HG02610 (cell line): ENCODE results near the gene PCSK1.
"Not testable (repeated sequence)": the region's sequence is repeated elsewhere in the genome, so short reads cannot be mapped to it uniquely, and the experiment has no call there.

Experiments used
- ATAC-seq: cut with Tn5 transposase; IDR thresholded peaks from one replicate; pipeline ENCODE4 v1.9.1; 2021; ENCODE audit warnings: mild to moderate bottlenecking, moderate library complexity; ENCODE audit not compliant: unreplicated experiment

Gene PCSK1

DNA sequence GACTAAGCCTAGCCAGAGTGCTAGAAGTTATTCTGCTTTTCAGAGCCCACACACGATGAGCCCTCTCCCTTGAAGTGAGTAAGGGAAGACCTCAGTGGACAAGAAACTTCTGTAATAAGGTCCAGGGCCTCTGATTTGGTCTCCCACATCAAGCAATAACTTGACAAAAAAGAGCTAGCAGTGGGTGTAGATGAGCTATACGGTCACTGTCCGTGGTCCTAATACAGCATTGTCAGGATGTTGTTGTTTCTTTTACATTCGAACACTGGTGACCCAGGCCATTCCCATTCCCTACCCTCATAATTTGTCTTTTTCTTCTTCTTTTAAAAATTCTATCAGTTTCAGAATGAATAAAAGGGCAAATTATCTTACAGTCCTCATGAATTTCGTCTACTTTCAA, 5.2 kb downstream of the PCSK1 start:
- no peak for ATAC-seq

DNA sequence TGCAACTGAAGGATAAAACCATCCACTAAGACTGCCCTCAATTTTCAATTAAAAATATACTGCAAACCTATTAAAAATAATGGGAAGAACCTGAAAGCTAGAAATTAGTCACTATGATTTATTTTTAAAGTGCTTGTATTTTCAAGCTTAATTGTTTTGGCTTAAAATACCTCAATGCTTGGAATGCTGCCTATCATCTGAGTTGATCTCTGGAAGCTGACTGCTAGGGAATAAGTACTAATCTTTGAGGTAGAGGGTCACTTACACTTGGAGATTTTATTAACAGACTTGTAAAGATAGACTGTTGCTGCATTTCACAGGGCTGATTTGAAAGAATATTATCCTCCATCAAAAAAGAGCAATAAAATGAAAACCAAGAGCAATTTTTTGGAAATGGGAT, 6.2 kb downstream of the PCSK1 start:
- no peak for ATAC-seq

DNA sequence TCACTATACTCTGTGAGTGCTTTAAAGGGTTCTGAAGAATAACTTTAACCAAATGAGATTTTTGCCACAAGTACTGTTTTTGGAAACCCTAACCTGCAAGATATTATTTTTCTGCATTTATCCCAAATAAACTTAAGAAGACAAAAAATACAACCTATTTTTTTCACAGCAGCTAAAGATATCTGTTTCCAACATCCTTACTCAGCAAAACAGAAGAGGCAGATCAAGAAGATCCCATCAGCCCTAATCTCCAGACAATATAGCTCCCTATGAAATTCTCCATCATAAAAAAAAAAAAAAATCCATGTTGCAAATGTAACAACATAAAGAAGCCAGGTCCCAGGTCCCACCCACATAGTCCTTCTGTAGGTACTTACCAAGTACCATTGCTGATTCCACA, 7.6 kb downstream of the PCSK1 start:
- ATAC-seq = no peak

DNA sequence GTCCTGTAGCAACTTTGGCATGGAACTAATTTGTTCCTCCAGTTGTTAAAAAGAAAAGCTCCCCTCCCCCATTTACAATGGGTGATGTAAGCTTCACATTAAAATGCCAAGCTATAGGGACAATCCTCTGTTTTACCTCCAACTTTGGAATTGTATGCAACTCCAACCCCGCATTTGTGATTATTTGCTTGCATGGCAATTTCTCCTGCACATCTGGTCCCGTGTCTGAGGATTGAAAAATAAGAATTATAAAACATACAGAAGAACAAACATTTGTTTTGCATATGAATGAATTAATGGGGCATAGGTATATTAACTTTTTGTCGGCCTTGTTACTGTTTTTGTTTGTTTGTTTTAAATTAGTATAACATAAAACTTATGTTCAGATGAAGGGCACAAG, 17.2 kb downstream of the PCSK1 start:
- no peak for ATAC-seq

DNA sequence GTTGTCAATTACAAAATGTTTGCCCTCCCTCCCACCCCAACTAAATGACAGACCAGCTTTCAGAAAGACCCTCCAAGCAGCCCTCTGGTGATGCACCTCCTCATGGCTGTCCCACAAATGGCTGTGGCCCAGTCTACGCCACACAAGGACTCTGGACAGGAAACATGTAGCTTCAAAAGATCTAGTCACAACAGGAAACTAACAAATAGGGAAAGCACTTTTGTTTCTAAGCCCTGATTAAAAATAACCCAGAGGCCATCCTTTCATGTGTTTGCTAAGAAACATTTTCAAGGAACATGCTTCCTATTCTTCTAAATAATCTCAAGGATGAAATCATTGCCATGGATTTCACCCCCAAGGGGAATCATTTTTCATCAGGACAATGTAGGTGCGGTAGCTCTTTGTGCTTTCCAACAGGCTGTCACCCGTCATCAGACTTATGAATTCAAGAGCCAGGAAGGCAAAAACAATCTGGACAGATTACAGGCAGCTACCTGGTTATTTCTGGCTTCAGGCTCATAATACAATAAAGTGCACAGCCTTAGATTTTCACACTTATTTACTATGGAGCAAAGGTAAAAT, 20.1 kb downstream of the PCSK1 start:
- ATAC-seq = no peak

DNA sequence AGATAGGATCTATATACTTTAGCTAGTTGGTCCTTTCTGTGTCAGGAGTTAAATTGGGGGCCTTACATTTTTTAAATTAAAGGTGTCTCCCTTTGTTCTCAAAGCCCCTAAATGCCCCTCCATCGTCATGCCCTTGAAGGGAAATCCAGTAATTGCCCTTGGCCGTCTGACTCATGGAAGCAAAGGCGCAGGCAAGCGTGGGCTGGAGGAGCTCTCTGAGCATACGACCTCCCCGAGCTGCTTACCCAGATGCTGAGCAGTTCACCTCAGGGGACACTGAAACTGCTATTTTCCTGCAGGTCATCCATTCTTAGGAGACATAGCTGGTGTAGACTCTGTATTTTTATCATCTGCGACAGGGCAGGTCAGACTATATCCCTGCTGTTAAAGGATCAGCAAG, 23.0 kb downstream of the PCSK1 start:
- ATAC-seq = no peak

DNA sequence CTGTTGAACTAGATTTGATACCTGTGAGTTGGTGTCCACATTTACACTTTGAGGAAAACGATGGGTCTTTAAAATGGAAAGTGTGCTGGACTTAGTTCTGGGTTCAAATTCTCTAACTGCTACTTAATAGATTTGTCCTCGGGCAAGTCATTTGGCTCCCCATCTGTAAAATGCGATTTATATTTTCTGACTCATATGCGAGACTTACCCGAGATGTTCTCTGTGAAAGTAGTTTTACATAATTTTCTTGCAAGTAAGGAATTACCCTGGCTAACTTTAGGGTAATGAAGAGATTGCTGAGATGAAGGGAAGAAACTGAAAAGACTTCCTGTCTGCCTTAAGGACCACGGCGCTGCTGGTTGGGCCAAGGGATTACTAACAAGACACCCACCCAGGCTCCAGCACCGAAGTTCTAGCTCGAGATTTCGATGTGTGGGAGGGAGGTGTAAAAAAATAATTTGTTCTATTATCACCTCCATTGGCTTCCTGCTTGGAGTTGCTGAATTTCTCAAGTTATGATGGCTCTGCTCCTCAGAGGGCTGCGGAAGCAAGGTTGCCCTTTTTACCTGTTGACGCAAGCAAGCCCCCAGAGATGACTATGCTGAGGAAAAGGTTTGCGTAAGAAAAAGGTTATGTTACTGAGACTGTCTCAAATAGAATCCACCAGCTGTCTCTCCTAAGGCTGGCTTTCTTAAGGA, 24.1 kb downstream of the PCSK1 start:
- ATAC-seq = no peak

DNA sequence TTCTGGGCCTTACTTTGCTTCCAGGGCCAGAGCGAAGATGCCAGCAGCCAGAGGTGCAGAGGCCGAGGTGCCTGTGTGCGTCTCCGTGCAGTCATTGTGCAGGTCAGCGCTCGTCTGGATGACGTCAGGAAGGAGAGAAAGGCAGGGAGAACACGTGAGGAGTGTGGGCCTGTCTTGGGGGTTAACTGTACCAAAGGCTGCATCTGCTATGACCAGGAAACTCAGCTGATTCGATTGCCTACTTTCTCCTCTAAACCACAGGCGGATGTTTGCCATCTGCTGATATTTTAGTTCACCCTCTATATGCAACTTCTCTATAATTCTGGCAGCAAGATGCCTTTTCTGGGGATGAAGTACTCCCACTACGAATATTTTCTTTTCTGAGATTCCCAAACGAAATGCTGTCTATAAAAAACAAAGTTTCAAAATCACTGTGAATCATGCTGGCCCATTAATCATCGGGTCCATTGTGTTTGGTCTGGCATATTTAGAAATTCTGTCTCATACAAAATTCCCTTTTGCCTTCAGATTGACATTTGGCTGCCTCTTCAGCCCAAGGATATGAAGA, 24.8 kb downstream of the PCSK1 start:
- no peak for ATAC-seq

DNA sequence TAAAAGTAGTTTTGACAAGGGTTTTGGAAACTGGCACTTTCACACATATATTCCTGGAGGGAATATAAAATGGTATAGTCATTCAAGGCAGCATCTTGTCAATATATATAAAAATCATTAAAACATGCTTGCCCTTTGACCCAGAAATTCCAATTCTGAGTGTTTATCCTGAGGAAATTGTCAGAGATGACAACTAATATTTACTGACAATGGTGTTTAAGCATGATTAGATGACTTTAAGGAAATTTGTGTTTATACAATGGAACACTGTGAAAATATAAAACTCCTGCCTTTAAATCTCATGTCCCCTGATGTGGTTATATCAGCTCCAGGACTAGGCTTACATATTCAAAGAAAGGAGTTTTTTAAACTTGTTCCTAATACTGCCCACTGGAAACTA, 25.6 kb downstream of the PCSK1 start:
- no peak for ATAC-seq

DNA sequence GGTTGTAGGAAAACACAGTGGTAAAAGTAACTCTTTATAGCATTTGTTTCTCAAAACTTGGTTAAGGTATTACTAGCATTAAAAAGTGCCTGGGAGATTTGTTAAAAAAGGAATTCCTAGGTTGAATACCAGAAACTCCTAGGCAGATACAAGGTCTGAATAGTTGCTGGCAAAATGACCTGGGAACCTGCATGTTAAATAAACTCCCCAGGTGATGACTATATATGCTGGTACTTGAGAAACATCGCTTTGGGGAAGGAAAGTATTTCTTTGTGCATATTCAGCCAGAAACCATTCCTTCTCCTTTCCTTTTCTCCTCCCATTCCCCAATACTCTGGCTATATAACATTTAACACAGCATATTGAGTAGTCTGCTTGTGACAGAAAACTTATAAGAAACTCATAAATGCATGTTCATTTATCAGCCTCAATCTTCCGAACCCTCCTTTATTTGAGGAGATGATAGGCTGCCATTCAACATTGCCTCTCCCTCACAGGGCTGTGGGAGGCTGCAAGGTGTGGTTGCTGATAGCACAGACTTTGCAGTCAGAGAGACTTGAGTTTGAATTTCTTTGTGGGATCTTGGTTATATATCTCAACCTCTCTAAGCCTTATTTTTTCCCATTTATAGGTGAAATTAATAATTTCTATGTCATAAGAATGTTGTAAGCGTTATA, 28.7 kb downstream of the PCSK1 start:
- ATAC-seq = no peak

DNA sequence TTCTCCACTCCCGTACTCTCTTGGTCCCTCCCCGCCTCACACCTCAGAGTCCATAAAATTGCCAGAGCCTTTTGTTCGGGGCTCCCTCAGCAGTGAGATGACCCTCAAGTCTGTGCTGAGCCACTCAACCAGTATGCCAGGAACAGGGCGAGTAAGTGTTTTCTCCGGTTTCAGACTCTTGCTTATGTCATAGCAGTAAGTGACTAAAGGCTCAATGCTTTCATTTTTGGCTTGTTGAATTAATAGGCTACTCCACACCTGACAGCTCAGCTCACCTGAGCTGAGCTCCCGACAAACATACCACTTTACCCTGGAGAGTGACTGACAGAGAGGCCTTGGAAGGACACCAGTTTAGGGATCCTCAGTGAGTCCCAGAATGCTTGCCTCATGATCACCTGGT, 30.5 kb downstream of the PCSK1 start:
- no peak for ATAC-seq

DNA sequence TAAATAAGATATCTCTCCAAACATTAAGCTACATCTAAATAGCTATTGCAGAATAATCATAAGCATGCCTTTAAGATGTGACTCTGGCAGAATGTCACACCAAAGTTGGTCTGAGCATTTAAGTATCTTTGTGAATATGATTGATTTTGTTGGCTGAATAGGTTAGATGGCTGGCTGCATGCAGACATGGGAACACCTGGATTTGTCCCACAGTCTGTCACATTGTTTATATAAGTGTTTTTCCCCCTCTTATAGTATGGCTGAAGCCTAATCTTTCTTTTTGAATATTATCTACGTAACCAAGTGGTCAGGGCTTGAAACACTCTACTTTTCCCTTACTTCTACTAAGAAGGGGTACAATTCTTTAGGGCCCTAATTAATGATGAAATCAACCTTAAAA, 36.2 kb downstream of the PCSK1 start:
- no peak for ATAC-seq

DNA sequence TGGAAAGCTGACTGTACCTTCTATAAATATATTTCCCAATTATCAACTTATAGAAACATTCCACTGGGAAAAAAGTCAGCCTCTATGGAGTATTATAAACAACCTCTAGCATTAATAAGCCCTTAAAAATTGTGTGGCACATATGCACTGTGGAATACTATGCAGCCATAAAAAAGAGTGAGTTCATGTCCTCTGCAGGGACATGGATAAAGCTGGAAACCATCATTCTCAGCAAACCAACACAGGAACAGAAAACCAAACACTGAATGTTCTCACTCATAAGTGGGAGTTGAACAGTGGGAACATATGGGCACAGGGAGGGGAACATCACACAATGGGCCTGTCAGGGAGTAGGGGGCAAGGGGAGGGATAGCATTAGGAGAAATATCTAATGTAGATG, 37.8 kb downstream of the PCSK1 start:
- ATAC-seq = not testable (repeated sequence)

DNA sequence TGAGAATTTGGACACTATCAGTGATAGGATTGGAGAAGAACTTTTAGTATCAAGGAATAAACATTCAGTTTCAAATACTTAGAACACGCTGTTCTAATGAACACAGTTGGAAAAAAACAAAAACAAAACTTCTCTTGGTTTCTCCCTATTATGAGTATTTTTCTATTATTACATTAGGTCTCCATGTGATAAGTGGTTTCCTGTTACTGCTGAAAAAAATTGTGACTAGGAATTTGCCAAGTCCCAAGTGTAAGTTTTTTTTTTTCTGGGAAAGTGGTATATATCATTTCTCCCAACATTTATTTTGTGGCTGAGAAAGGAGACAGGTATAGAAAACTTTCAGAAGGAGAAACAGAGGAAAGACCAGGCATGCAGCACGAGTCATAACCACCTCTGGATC, 41.1 kb downstream of the PCSK1 start:
- no peak for ATAC-seq

DNA sequence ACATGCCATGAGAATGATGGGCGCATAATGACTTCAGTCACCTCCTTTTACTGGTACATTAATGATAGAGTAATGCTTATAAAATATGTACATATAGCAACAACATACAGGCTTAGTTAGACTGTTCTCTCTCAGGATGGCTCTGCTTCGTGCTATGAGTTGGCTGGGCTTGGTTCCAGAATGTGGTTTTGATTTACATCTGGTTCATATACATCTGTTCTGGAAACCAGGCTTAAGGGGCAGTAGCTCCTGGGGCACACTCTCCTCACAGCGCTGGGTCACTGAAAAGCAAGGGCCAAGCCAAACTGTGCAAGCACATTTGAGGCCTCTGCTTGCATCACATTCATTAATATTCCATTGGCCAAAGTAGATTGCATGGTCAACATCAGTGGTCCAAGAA, 44.9 kb downstream of the PCSK1 start:
- ATAC-seq = no peak

DNA sequence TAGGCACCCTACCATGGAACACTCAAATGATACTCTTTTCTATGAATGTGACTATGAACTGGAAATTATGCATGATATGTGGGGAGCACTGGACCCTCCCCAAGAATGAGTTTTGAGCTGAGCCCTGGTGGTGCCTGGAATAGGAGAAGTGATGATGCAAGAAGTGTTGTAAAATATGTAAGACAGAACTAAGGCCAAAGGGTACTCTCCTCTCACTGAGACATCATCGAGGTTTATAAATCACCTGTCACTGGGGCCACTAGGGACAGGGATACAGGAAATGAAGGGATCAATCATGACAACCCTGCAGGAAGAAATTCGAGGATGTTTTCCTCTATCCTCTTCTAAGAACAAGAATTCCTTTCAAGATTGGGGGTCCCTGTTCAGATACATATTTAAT, 45.4 kb downstream of the PCSK1 start:
- no peak for ATAC-seq

DNA sequence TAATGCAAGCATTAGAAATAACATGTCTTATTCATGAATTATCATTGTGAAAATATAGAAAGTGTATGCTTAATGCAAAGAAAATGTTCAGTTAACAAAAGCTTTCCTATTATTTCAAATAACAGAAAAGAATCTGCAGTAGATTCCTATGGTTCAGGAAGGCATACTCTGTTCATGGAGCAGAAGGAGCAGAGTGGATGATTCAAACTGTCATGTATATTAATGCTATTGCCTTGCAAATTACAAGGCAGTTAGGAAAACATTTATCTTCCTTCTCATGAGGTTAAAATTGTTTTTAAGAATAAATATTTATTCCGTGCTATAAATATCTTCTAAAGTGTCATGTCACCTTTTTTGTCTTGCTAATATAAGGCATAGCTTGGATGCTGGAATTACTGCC, 47.5 kb downstream of the PCSK1 start:
- no peak for ATAC-seq

DNA sequence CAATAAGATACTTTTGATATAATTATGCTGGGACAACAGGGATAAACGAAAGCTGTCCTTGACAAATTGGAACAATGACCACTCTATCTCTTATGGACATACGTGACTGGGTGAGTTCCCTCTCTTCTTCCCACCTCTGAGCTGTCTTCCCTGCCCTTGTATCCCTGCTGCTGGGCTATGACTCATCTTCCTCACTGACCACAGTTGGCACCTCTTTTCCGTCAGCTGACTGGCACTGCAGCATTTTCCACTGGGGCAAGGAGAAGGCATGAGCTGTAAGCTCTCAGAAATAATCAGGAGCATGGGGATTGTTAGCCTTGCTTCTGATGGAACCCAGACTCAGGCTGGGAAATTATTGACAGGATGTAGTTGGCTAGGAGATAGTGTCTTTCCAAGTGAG, 48.7 kb downstream of the PCSK1 start:
- ATAC-seq = no peak

DNA sequence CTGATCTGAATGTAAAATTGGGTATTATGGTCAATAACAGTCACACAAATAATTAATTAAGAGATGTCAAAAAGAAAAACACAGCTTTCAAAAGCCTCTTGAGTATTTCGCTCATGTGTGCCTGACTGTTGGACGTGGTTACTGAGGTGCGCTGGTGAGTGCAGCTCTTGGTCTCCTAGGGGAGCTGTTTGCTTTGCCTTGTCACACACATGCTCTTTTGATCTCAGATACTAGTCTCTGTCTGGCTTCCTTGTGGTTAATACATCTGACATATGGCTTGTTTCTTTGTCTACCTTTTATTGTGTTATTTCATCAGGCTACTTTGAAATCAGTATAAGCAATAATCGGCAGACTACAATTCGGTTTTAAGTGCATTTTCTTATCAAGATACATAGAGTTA, 51.5 kb downstream of the PCSK1 start:
- no peak for ATAC-seq

DNA sequence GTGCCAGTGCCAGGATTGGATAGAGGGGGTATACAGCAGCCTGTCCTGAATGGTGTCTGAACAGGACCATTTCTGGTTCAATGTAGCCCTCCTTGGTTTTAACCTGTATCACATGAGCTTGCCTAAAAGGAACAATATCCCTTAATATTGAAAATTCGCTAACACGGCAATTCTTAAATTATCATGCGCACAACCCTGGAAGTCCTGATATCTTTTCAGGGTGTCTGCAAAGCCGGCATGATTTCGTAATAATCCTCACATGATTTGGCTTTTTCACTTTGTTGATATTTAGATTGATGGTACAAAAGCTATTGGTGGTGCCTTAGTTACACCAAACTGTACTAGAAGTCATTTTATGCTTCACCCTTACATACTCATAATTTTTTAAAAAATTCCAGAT, 53.2 kb downstream of the PCSK1 start:
- ATAC-seq = no peak

DNA sequence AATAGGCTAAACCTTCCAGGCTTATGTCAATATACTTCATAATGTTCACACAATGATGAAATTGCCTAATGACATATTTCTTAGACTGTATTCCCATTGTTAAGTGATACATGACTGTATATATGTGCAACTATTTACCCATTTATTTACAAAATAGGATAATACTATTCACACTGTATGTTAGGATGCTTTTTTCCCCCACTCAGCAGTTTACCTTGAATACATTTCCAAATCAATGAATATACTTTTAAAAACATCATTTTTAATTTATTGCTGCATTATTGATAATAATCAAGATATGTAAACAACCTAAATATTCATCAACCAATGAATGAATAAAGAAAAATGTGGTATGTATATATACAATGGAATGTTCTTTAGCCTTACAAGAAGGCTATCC, 55.5 kb downstream of the PCSK1 start:
- no peak for ATAC-seq

DNA sequence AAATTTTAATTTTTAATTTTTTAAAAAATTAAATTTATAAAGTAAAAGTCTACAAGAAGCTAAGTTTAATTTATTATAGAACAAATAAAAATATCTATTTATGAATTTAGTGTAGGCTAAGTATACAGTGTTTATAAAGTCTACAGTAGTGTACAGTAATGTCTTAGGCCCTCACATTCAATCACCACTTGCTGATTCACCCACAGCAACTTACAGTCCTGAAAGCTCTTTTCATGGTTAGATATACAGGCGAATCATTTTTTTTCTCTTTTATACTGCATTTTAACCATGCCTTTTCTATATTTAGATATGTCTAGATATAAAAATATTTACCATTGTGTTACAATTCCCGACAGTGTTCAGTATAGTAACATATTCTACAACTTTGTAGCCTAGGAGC, 55.9 kb downstream of the PCSK1 start:
- no peak for ATAC-seq
